ENCODE data around the gene VWA3A. TPM values are rescaled to one million over a fixed set of nuclear protein-coding genes. Genes with fewer than 3 reads are reported as not detected.

VWA3A gene
- total and polyA plus RNA-seq, 2 of the 4 experiments (the other 2 are of a cell fraction): not detected

DNA sequence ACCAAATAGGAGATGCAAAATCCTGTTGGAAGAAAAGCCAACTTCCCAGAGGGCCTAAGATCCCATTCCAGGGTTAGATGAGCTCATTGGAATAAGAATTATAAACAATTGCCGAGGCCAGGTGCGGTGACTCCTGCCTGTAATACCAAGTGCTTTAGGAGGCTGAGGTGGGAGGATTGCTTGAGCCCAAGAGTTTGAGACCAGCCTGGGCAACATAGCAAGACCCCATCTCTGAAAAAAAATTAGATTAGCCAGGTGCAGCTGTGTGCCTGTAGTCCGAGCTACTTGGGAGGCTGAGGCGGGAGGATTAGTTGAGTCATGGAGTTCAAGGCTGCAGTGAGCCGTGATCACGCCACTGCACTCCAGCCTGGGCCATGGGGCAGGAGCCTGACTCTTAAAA is 52.2 kb downstream of the VWA3A start:
- no peak overlapping the region for H4K8ac ChIP-seq (ENCODE audit: low read depth in 2 of 2, low read length in 2 of 2)
- in situ Hi-C loops (cut with MboI; ENCODE audit: low sequenced_read_pairs) (no loop called here), intact Hi-C loops (cut with micrococcal nuclease) (no loop called here), dilution Hi-C loops (cut with HindIII; ENCODE audit: low sequenced_read_pairs, unreplicated experiment) (no loop called here)
- WGBS, 2 experiments (ENCODE audit: extremely low coverage in 2 of 2, insufficient read length in 1 of 2): 64% methylated on average over 3 of the region's 6 CpGs; no CpG with 5 or more reads in 1 of the 2 experiments
- H4K5ac ChIP-seq (ENCODE audit: low read depth, low read length): no peak overlapping the region
- BruUV-seq (replicated peaks): no TSS peak
- H3K4ac ChIP-seq (ENCODE audit: low read depth, low read length): no peak overlapping the region
- no peaks in the 10 kb centered on the region for H3K9me1 ChIP-seq (ENCODE audit: insufficient read depth, low read length)
- no peak overlapping the region for H2AK5ac ChIP-seq (ENCODE audit: low read depth, low read length)
- no peak overlapping the region for H2BK20ac ChIP-seq (ENCODE audit: low read depth, low read length)
- DNase-seq: no peak
- no peaks in the 10 kb centered on the region for H4K20me1 ChIP-seq (ENCODE audit: insufficient read depth, low read length)
- H2BK120ac ChIP-seq (ENCODE audit: low read depth, low read length): no peak overlapping the region
- no peaks in the 10 kb centered on the region for H3K79me1 ChIP-seq (ENCODE audit: low read depth in 1 of 2, low read length in 2 of 2)
- no peak overlapping the region for H3K27ac ChIP-seq (ENCODE audit: insufficient read depth, low read length)
- H2AK9ac ChIP-seq (replicated peaks; ENCODE audit: low read depth, low read length, poor library complexity): no peak overlapping the region
- no peak overlapping the region for H3K23ac ChIP-seq (ENCODE audit: low read depth, low read length)
- no peak overlapping the region for H4K91ac ChIP-seq (ENCODE audit: insufficient read depth, low read depth, low read length)
- no peaks in the 10 kb centered on the region for H3K36me3 ChIP-seq (ENCODE audit: control insufficient read depth, insufficient read depth, low read length)
- ChIA-PET POLR2A (ENCODE audit: unreplicated experiment) (no interaction called here), CTCF (no interaction called here)
- no peak overlapping the region for H2AFZ ChIP-seq (replicated peaks; ENCODE audit: low read length, poor library complexity)
- H3K4me3 ChIP-seq (ENCODE audit: insufficient read depth, low read depth, low read length): no peak overlapping the region
- H2BK5ac ChIP-seq (ENCODE audit: low read depth, low read length, poor library complexity, severe bottlenecking): no peak overlapping the region
- H3K4me1 ChIP-seq (ENCODE audit: control insufficient read depth, insufficient read depth, low read length): no peaks in the 10 kb centered on the region
- peaks cover 21% of the 10 kb centered on the region; the same call in 1 of the 2 replicates for H3K27me3 ChIP-seq (ENCODE audit: control insufficient read depth, insufficient read depth, low read length)
- TF ChIP-seq RCOR1 (IDR thresholded peaks at IDR 0.05; ENCODE audit: insufficient replicate concordance, low read length): no peak
- TF ChIP-seq NFE2L2 (IDR thresholded peaks at IDR 0.05; ENCODE audit: low read depth, low read length): no peak
- TF ChIP-seq POLR2A (IDR thresholded peaks at IDR 0.05; ENCODE audit: low read depth, low read length): no peak
- TF ChIP-seq FOS (IDR thresholded peaks at IDR 0.05; ENCODE audit: low read depth, low read length): no peak
- no peak for TF ChIP-seq CTCF (conservative IDR thresholded peaks at IDR 0.05; ENCODE audit: low read depth, low read length)
- TF ChIP-seq, protein P1, sequence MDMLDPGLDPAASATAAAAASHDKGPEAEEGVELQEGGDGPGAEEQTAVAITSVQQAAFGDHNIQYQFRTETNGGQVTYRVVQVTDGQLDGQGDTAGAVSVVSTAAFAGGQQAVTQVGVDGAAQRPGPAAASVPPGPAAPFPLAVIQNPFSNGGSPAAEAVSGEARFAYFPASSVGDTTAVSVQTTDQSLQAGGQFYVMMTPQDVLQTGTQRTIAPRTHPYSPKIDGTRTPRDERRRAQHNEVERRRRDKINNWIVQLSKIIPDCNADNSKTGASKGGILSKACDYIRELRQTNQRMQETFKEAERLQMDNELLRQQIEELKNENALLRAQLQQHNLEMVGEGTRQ (IDR thresholded peaks at IDR 0.05; ENCODE audit: low read depth, low read length): no peak
- no peak for TF ChIP-seq SMC3 (IDR thresholded peaks at IDR 0.05; ENCODE audit: low read depth, low read length)
- TF ChIP-seq RFX5 (IDR thresholded peaks at IDR 0.05; ENCODE audit: low read depth, low read length): no peak
- TF ChIP-seq BHLHE40 (IDR thresholded peaks at IDR 0.05; ENCODE audit: low read depth, low read length): no peak
- TF ChIP-seq CHD1 (IDR thresholded peaks at IDR 0.05; ENCODE audit: low read depth, low read length): no peak
- TF ChIP-seq MAZ (IDR thresholded peaks at IDR 0.05; ENCODE audit: borderline replicate concordance, low read depth, low read length): no peak
- no peak for TF ChIP-seq MXI1 (IDR thresholded peaks at IDR 0.05; ENCODE audit: borderline replicate concordance, low read depth, low read length)
- no peak overlapping the region for H3K9ac ChIP-seq (ENCODE audit: low read depth, low read length)
- no peak for ATAC-seq (ENCODE audit: low read depth)
- no peak overlapping the region for H3K14ac ChIP-seq (replicated peaks; ENCODE audit: low read depth, low read length)
- H3K9me3 ChIP-seq (ENCODE audit: control insufficient read depth, insufficient read depth, low read length): no peaks in the 10 kb centered on the region
- H3K4me2 ChIP-seq (ENCODE audit: low read depth, low read length): no peak overlapping the region
- no peak overlapping the region for H3K18ac ChIP-seq (ENCODE audit: low read depth, low read length)
- H3K56ac ChIP-seq (ENCODE audit: extremely low read depth, insufficient read depth, low read length): no peak overlapping the region
- no peak overlapping the region for H2BK15ac ChIP-seq (ENCODE audit: low read depth, low read length)

All from IMR-90 (cell line).